ENCODE results near the gene KIF12. TPM values are rescaled to one million over a fixed set of nuclear protein-coding genes. Genes with fewer than 3 reads are reported as not detected.
A peak's percentile ranks its signal among the peaks of the same experiment; 100 is the strongest.

The KIF12 gene
- total and polyA plus RNA-seq, 2 experiments from 2014 or later: 39.9 to 97.3 TPM

DNA sequence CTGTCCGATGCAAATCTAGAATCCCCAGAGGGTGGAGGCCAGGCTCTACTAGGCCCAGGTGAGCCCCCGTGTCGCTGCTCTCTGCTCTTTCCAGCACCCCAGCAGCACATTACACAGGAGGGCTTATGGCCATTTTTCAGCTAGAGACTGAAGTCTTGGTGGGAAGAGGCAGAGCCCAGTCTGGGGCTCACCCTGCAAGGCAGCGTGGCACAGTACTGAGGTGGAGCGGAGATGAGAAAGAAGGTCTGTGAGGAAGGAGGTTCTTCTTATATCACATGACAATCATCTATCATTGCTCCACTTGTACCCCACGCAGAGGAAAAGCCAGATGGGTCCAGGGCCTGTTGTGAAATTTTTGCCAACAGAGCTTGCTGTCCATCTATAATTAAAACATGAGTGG, 10.0 kb upstream of the KIF12 start:
- Histone ChIP-seq H2AFZ (no peak overlapping the region), H3K4me3 (no peak overlapping the region), H4K20me1 (ENCODE audit: insufficient read depth, poor library complexity, severe bottlenecking) (no peaks in the 10 kb centered on the region), H3K36me3 (replicated peaks; ENCODE audit: insufficient read depth, low read depth) (no peaks in the 10 kb centered on the region), H3K79me2 (no peaks in the 10 kb centered on the region), H3K4me1 (ENCODE audit: insufficient read depth) (no peaks in the 10 kb centered on the region), H3K27ac (no peak overlapping the region), H3K4me2 (no peak overlapping the region), H3K9me2 (replicated peaks; ENCODE audit: insufficient read depth) (no peaks in the 10 kb centered on the region), H3K27me3 (peaks cover 3% of the 10 kb centered on the region), H3K9me3 (ENCODE audit: low read depth) (no peaks in the 10 kb centered on the region)
- WGBS (ENCODE audit: low lambda C conversion rate, missing lambda C conversion rate): 81% methylated on average over 6 of the region's 6 CpGs
- TF ChIP-seq EZH2 (IDR thresholded peaks at IDR 0.05; ENCODE audit: borderline replicate concordance): no peak
- TF ChIP-seq, protein P1, sequence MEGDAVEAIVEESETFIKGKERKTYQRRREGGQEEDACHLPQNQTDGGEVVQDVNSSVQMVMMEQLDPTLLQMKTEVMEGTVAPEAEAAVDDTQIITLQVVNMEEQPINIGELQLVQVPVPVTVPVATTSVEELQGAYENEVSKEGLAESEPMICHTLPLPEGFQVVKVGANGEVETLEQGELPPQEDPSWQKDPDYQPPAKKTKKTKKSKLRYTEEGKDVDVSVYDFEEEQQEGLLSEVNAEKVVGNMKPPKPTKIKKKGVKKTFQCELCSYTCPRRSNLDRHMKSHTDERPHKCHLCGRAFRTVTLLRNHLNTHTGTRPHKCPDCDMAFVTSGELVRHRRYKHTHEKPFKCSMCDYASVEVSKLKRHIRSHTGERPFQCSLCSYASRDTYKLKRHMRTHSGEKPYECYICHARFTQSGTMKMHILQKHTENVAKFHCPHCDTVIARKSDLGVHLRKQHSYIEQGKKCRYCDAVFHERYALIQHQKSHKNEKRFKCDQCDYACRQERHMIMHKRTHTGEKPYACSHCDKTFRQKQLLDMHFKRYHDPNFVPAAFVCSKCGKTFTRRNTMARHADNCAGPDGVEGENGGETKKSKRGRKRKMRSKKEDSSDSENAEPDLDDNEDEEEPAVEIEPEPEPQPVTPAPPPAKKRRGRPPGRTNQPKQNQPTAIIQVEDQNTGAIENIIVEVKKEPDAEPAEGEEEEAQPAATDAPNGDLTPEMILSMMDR (IDR thresholded peaks at IDR 0.05; ENCODE audit: poor library complexity): no peak
- TF ChIP-seq EZH2phosphoT487 (IDR thresholded peaks at IDR 0.05; ENCODE audit: low read depth, severe bottlenecking, unreplicated experiment): no peak
- no peak for DNase-seq (ENCODE audit: low spot score)

DNA sequence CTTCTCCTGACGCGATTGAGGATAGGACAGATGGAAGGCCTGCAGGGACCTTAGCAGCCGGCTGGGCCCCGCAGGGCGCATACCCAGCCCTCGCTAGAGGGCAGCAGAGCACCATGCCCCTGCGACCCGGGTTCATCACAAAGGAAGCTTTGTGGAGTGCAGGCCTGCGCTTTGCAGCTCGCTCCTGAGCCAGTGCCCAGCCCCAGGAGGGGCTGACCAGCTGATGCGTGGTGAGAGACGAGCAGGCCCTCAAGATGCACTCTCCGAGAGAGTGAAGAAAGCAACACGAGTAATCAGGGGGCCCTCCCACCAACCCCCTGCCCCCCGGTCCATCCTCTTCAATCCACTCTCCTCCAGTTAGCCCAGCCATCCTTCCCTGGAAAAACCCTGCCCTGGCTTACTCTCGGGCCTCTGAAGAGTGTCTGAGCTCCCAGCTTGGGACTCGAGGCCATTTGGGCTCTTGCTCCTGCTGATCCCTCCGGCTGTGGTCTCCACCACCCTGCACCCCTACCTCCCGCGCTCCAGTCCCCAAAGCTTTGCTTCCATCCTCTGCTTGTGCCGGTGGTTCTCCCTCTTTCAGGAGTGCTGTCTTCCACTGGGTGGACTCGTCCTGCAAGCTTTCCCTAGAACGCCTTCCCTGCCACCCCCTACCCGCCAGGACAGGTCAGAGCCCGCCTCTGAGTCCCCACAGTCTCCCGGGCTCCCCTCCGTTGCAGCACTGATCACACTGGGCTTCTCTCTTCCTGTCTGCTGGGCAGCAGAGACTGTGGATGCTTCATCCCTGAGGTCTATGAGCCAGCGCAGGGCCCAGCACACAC, 9.1 kb upstream of the KIF12 start:
- Histone ChIP-seq H2AFZ (no peak overlapping the region), H3K27ac (no peak overlapping the region), H3K9me3 (ENCODE audit: low read depth) (no peaks in the 10 kb centered on the region), H3K4me2 (no peak overlapping the region), H3K79me2 (no peaks in the 10 kb centered on the region), H4K20me1 (ENCODE audit: insufficient read depth, poor library complexity, severe bottlenecking) (no peaks in the 10 kb centered on the region), H3K4me3 (no peak overlapping the region), H3K9me2 (replicated peaks; ENCODE audit: insufficient read depth) (no peaks in the 10 kb centered on the region), H3K4me1 (ENCODE audit: insufficient read depth) (no peaks in the 10 kb centered on the region), H3K27me3 (peaks cover 3% of the 10 kb centered on the region), H3K36me3 (replicated peaks; ENCODE audit: insufficient read depth, low read depth) (no peaks in the 10 kb centered on the region)
- WGBS (ENCODE audit: low lambda C conversion rate, missing lambda C conversion rate): 46% methylated on average over 26 of the region's 28 CpGs
- peak; percentile 92 for DNase-seq (ENCODE audit: low spot score)
- TF ChIP-seq, protein P1 (IDR thresholded peaks at IDR 0.05; ENCODE audit: poor library complexity): peak; percentile 87
- TF ChIP-seq EZH2 (IDR thresholded peaks at IDR 0.05; ENCODE audit: borderline replicate concordance): no peak

DNA sequence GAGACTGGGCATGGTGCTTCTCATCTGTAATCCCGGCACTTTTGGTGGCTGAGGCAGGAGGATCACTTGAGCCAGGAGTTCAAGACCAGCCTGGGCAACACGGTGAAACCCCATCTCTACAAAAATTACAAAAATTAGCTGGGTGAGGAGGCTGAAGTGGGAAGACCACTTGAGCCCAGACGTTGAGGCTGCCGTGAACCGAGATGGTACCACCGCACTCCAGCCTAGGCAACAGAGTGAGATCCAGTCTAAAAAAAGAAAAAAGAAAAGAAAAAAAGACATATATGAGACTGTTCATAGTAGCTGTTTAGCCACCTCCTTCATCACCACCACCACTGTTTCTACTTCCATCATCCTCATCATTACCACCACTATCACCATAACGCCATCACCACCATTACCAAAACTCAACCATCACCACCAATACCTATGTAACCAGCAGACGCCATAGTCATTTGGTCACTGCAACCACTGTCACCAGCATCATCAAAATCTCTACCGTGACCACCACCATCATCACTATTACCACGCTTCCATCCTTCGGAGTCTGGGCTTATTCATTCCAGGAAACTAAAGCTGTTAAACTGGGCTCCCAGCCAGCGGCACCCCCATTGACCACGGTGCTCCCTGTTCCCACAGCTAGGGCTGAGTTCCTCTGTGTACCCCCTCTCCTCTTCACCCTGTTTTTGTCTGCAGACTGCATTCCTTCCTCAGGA, 8.4 kb upstream of the KIF12 start:
- WGBS (ENCODE audit: low lambda C conversion rate, missing lambda C conversion rate): 79% methylated on average over 13 of the region's 13 CpGs
- Histone ChIP-seq H3K9me2 (replicated peaks; ENCODE audit: insufficient read depth) (no peaks in the 10 kb centered on the region), H3K27me3 (peaks cover 3% of the 10 kb centered on the region), H3K36me3 (replicated peaks; ENCODE audit: insufficient read depth, low read depth) (no peaks in the 10 kb centered on the region), H3K27ac (no peak overlapping the region), H4K20me1 (ENCODE audit: insufficient read depth, poor library complexity, severe bottlenecking) (no peaks in the 10 kb centered on the region), H3K4me2 (no peak overlapping the region), H3K79me2 (no peaks in the 10 kb centered on the region), H2AFZ (no peak overlapping the region), H3K4me3 (no peak overlapping the region), H3K9me3 (ENCODE audit: low read depth) (peaks cover 5% of the 10 kb centered on the region), H3K4me1 (ENCODE audit: insufficient read depth) (no peaks in the 10 kb centered on the region)
- DNase-seq (ENCODE audit: low spot score): no peak
- TF ChIP-seq EZH2 (IDR thresholded peaks at IDR 0.05; ENCODE audit: borderline replicate concordance): no peak
- TF ChIP-seq EZH2phosphoT487 (IDR thresholded peaks at IDR 0.05; ENCODE audit: low read depth, severe bottlenecking, unreplicated experiment): no peak
- TF ChIP-seq, protein P1 (IDR thresholded peaks at IDR 0.05; ENCODE audit: poor library complexity): no peak
